OCI-LY1 (cell line): ENCODE results near the gene DNAH12.

Experiments used
- H2AFZ ChIP-seq: fragments of 200-600 bp; sonication (generic), shearing (Covaris generic); 2 replicates; pipeline ENCODE4 v1.6.0; 2014; ENCODE audit warnings: antibody characterized with exemption, mild to moderate bottlenecking, low read length
- H3F3A ChIP-seq: fragments of 200-600 bp; sonication (generic), shearing (Covaris generic); 2 replicates; pipeline ENCODE4 v1.6.0; 2014; ENCODE audit warnings: mild to moderate bottlenecking, antibody characterized with exemption, low read length, moderate library complexity; ENCODE audit not compliant: insufficient read depth
- H3K27ac ChIP-seq: fragments of 200-600 bp; sonication (generic); 2 replicates; pipeline ENCODE4 v1.5.1; 2014; ENCODE audit warnings: low read length, mixed run types, mild to moderate bottlenecking, low read depth; ENCODE audit not compliant: poor library complexity, severe bottlenecking
- H3K27me3 ChIP-seq: fragments of 200-600 bp; sonication (generic); 2 replicates; pipeline ENCODE4 v1.6.0; 2014; ENCODE audit warnings: antibody characterized with exemption, mild to moderate bottlenecking, low read length, moderate library complexity; ENCODE audit not compliant: insufficient read depth
- H3K36me3 ChIP-seq: fragments of 200-600 bp; sonication (generic); 2 replicates; pipeline ENCODE4 v1.6.1; 2014; ENCODE audit warnings: mild to moderate bottlenecking, antibody characterized with exemption, low read length, moderate library complexity, mixed read lengths; ENCODE audit not compliant: insufficient read depth
- H3K4me1 ChIP-seq: fragments of 200-600 bp; sonication (generic); 2 replicates; pipeline ENCODE4 v1.5.1; 2014; ENCODE audit warnings: mild to moderate bottlenecking, low read length, moderate library complexity; ENCODE audit not compliant: insufficient read depth, severe bottlenecking
- H3K4me2 ChIP-seq: fragments of 200-600 bp; sonication (generic), shearing (Covaris generic); 2 replicates; pipeline ENCODE4 v1.6.1; 2014; ENCODE audit warnings: low read length
- H3K4me3 ChIP-seq: fragments of 200-600 bp; sonication (generic); 2 replicates; pipeline ENCODE4 v1.5.1; 2014; ENCODE audit warnings: low read length, low read depth, mild to moderate bottlenecking, mixed read lengths; ENCODE audit not compliant: poor library complexity, severe bottlenecking
- H3K79me2 ChIP-seq: fragments of 200-600 bp; shearing (Covaris generic); 2 replicates; pipeline ENCODE4 v1.6.1; 2016; ENCODE audit warnings: mixed run types, low read length, mixed read lengths; ENCODE audit not compliant: insufficient read depth
- H3K9ac ChIP-seq: fragments of 200-600 bp; sonication (generic), shearing (Covaris generic); 2 replicates; pipeline ENCODE4 v1.6.1; 2014; ENCODE audit warnings: mild to moderate bottlenecking, low read length, mixed read lengths
- H3K9me2 ChIP-seq: fragments of 200-600 bp; sonication (generic), shearing (Covaris generic); 2 replicates; pipeline ENCODE4 v1.6.1; 2014; ENCODE audit warnings: low read depth, mild to moderate bottlenecking, low read length, mixed read lengths
- H3K9me3 ChIP-seq: fragments of 200-600 bp; shearing (Covaris generic); 2 replicates; pipeline ENCODE4 v1.6.1; 2014; ENCODE audit warnings: low read length, mixed read lengths
- H4K20me1 ChIP-seq: fragments of 200-600 bp; sonication (generic), shearing (Covaris generic); 2 replicates; pipeline ENCODE4 v1.6.0; 2016; ENCODE audit warnings: mild to moderate bottlenecking, low read length; ENCODE audit not compliant: insufficient read depth
- CTCF ChIP-seq: fragments of 200-600 bp; sonication (generic), shearing (Covaris generic); IDR thresholded peaks from 2 replicates; pipeline ENCODE4 v1.5.1; 2017; ENCODE audit warnings: mild to moderate bottlenecking, antibody characterized with exemption, low read length, moderate library complexity, mixed read lengths
- EZH2 ChIP-seq: fragments of 200-600 bp; sonication (generic), shearing (Covaris generic); IDR thresholded peaks from 2 replicates; pipeline ENCODE4 v1.8.0; 2017; ENCODE audit warnings: borderline replicate concordance, mixed run types, mild to moderate bottlenecking, antibody characterized with exemption, low read length, moderate library complexity, mixed read lengths

The DNAH12 gene

GRCh38 chr3:57386307-57386706 is 157.8 kb downstream of the DNAH12 start:
- H3K9me3 ChIP-seq = no peaks in the 10 kb centered on the region
- no peak overlapping the region for H3K4me3 ChIP-seq
- H3K27me3 ChIP-seq = no peaks in the 10 kb centered on the region
- H3K9me2 ChIP-seq = no peaks in the 10 kb centered on the region
- TF ChIP-seq EZH2 (no peak), CTCF (no peak)
- H3K9ac ChIP-seq = no peak overlapping the region
- H4K20me1 ChIP-seq = no peaks in the 10 kb centered on the region
- no peaks in the 10 kb centered on the region for H3K36me3 ChIP-seq
- no peaks in the 10 kb centered on the region for H3K4me1 ChIP-seq
- H3K27ac ChIP-seq = no peak overlapping the region
- no peaks in the 10 kb centered on the region for H3K79me2 ChIP-seq
- no peak overlapping the region for H3K4me2 ChIP-seq
- no peaks in the 10 kb centered on the region for H3F3A ChIP-seq
- no peak overlapping the region for H2AFZ ChIP-seq

GRCh38 chr3:57385498-57385897 is 158.6 kb downstream of the DNAH12 start:
- Histone ChIP-seq H3K9ac (no peak overlapping the region), H4K20me1 (no peaks in the 10 kb centered on the region), H3K36me3 (no peaks in the 10 kb centered on the region), H3K27me3 (no peaks in the 10 kb centered on the region), H2AFZ (no peak overlapping the region), H3K4me1 (no peaks in the 10 kb centered on the region), H3K4me3 (no peak overlapping the region), H3K79me2 (no peaks in the 10 kb centered on the region), H3K27ac (no peak overlapping the region), H3F3A (no peaks in the 10 kb centered on the region), H3K9me2 (no peaks in the 10 kb centered on the region), H3K4me2 (no peak overlapping the region), H3K9me3 (no peaks in the 10 kb centered on the region)
- TF ChIP-seq CTCF (no peak), EZH2 (no peak)

GRCh38 chr3:57383838-57384237 is 160.3 kb downstream of the DNAH12 start:
- H3K4me3 ChIP-seq = no peak overlapping the region
- TF ChIP-seq CTCF (no peak), EZH2 (no peak)
- H3K4me2 ChIP-seq = no peak overlapping the region
- H3F3A ChIP-seq = no peaks in the 10 kb centered on the region
- H3K27ac ChIP-seq = no peak overlapping the region
- H2AFZ ChIP-seq = no peak overlapping the region
- no peaks in the 10 kb centered on the region for H3K9me2 ChIP-seq
- H4K20me1 ChIP-seq = no peaks in the 10 kb centered on the region
- no peaks in the 10 kb centered on the region for H3K79me2 ChIP-seq
- no peaks in the 10 kb centered on the region for H3K9me3 ChIP-seq
- no peaks in the 10 kb centered on the region for H3K36me3 ChIP-seq
- no peak overlapping the region for H3K9ac ChIP-seq
- H3K27me3 ChIP-seq = no peaks in the 10 kb centered on the region
- no peaks in the 10 kb centered on the region for H3K4me1 ChIP-seq
